Activated effector memory CD4-positive, alpha-beta T cell treated with anti-CD3 and anti-CD28 coated beads, Interleukin-2, amount 50 U/mL, for 16 hours (primary cell): Measurements from ENCODE around the gene LMTK2.

ENCODE experiments used
- DNase-seq: peaks from one replicate; pipeline ENCODE4 v3.0.0-alpha.2; 2020

LMTK2 gene

GRCh38 chr7:98138672-98139071 lies 32.0 kb downstream of the LMTK2 start:
- DNase-seq = no peak

GRCh38 chr7:98142658-98143057 lies 36.0 kb downstream of the LMTK2 start:
- no peak for DNase-seq

GRCh38 chr7:98148607-98149006 lies 41.9 kb downstream of the LMTK2 start:
- no peak for DNase-seq

GRCh38 chr7:98149116-98149692 lies 42.5 kb downstream of the LMTK2 start:
- DNase-seq = no peak

GRCh38 chr7:98151884-98152283 lies 45.2 kb downstream of the LMTK2 start:
- DNase-seq = no peak

- no peak for DNase-seq
These were observed 50.0 kb downstream of the LMTK2 start for GRCh38 chr7:98156700-98157099.

GRCh38 chr7:98157761-98158160 lies 51.1 kb downstream of the LMTK2 start:
- DNase-seq = no peak

- DNase-seq = no peak
These were observed 56.1 kb downstream of the LMTK2 start for GRCh38 chr7:98162758-98163157.

GRCh38 chr7:98163269-98163668 lies 56.6 kb downstream of the LMTK2 start:
- no peak for DNase-seq

GRCh38 chr7:98163704-98164494 lies 57.2 kb downstream of the LMTK2 start:
- no peak for DNase-seq

- peak; percentile 73 for DNase-seq
These were observed 59.4 kb downstream of the LMTK2 start for GRCh38 chr7:98165827-98166667.

- DNase-seq = no peak
These were observed 60.0 kb downstream of the LMTK2 start for GRCh38 chr7:98166668-98166970.

- DNase-seq = no peak
These were observed 61.0 kb downstream of the LMTK2 start for GRCh38 chr7:98167653-98168052.

GRCh38 chr7:98168181-98168903 lies 61.7 kb downstream of the LMTK2 start:
- DNase-seq = peak; percentile 85

GRCh38 chr7:98168904-98169621 lies 62.4 kb downstream of the LMTK2 start:
- no peak for DNase-seq

- no peak for DNase-seq
These were observed 64.3 kb downstream of the LMTK2 start for GRCh38 chr7:98170966-98171365.

GRCh38 chr7:98171449-98171848 lies 64.8 kb downstream of the LMTK2 start:
- DNase-seq = no peak

GRCh38 chr7:98174334-98175259 lies 67.9 kb downstream of the LMTK2 start:
- no peak for DNase-seq

- no peak for DNase-seq
These were observed 68.7 kb downstream of the LMTK2 start for GRCh38 chr7:98175260-98175940.

GRCh38 chr7:98177553-98177952 lies 70.9 kb downstream of the LMTK2 start:
- DNase-seq = no peak

GRCh38 chr7:98178321-98178720 lies 71.7 kb downstream of the LMTK2 start:
- DNase-seq = no peak
